Neural crest cell (in vitro differentiated cells): ENCODE measurements around the gene ETV6. TPM values are rescaled to one million over a fixed set of nuclear protein-coding genes. Genes with fewer than 3 reads are reported as not detected.

Source experiments
- DNase-seq: peaks from one replicate; pipeline ENCODE4 v3.0.0; 2021; ENCODE audit warnings: low read depth, mixed read lengths, low spot score
- H3K27ac Mint-ChIP-seq: one replicate; pipeline ENCODE4 v1.8.0; 2021; ENCODE audit warnings: mild to moderate bottlenecking, mixed read lengths; ENCODE audit not compliant: unreplicated experiment
- H3K27me3 Mint-ChIP-seq: 2 replicates; pipeline ENCODE4 v1.8.0; 2021; ENCODE audit warnings: low read depth, mild to moderate bottlenecking, mixed read lengths
- H3K36me3 Mint-ChIP-seq: 2 replicates; pipeline ENCODE4 v1.8.0; 2021; ENCODE audit warnings: low read depth, mild to moderate bottlenecking, mixed read lengths
- H3K4me1 Mint-ChIP-seq: 2 replicates; pipeline ENCODE4 v1.8.0; 2021; ENCODE audit warnings: mixed read lengths
- H3K4me3 Mint-ChIP-seq: one replicate; pipeline ENCODE4 v1.8.0; 2021; ENCODE audit warnings: mild to moderate bottlenecking, mixed read lengths
- H3K9me3 Mint-ChIP-seq: 2 replicates; pipeline ENCODE4 v1.8.0; 2021; ENCODE audit warnings: mixed read lengths
- CTCF ChIP-seq: fragments of 200-600 bp; sonication (generic); conservative IDR thresholded peaks from 2 replicates; pipeline ENCODE4 v1.5.0; 2021; ENCODE audit warnings: antibody characterized with exemption, mild to moderate bottlenecking
- total RNA-seq: library from RNA; stranded (reverse); gene quantifications from 2 replicates; pipeline ENCODE4 v1.2.1, GENCODE V29; 2021

The ETV6 gene
- total RNA-seq, 1 donor from 2014 or later, result 18.7 TPM

GRCh38 chr12:11684393-11684792 lies 34.9 kb downstream of the ETV6 start:
- no peak for DNase-seq
- H3K4me1 Mint-ChIP-seq, result peaks cover 19% of the 10 kb centered on the region
- no peak overlapping the region for H3K27ac Mint-ChIP-seq
- H3K27me3 Mint-ChIP-seq, result no peaks in the 10 kb centered on the region
- no peak overlapping the region for H3K4me3 Mint-ChIP-seq
- no peak for TF ChIP-seq CTCF
- H3K9me3 Mint-ChIP-seq, result no peaks in the 10 kb centered on the region
- H3K36me3 Mint-ChIP-seq, result peaks cover 2% of the 10 kb centered on the region

GRCh38 chr12:11684811-11685210 lies 35.3 kb downstream of the ETV6 start:
- Mint-ChIP-seq H3K9me3 (no peaks in the 10 kb centered on the region), H3K4me1 (peaks cover 19% of the 10 kb centered on the region), H3K4me3 (no peak overlapping the region), H3K36me3 (peaks cover 2% of the 10 kb centered on the region), H3K27ac (no peak overlapping the region), H3K27me3 (no peaks in the 10 kb centered on the region)
- no peak for TF ChIP-seq CTCF
- no peak for DNase-seq

- no peak for DNase-seq
- no peak for TF ChIP-seq CTCF
- peak overlapping the region; percentile 20 for H3K27ac Mint-ChIP-seq
- H3K27me3 Mint-ChIP-seq, result no peaks in the 10 kb centered on the region
- H3K4me1 Mint-ChIP-seq, result peaks cover 19% of the 10 kb centered on the region
- H3K4me3 Mint-ChIP-seq, result no peak overlapping the region
- peaks cover 2% of the 10 kb centered on the region for H3K36me3 Mint-ChIP-seq
- H3K9me3 Mint-ChIP-seq, result no peaks in the 10 kb centered on the region
Measured at GRCh38 chr12:11685316-11685715, 35.8 kb downstream of the ETV6 start.

GRCh38 chr12:11685716-11686115 lies 36.2 kb downstream of the ETV6 start:
- TF ChIP-seq CTCF, result no peak
- DNase-seq, result no peak
- Mint-ChIP-seq H3K9me3 (no peaks in the 10 kb centered on the region), H3K27ac (peak overlapping the region; percentile 20), H3K27me3 (no peaks in the 10 kb centered on the region), H3K4me3 (no peak overlapping the region), H3K4me1 (peaks cover 19% of the 10 kb centered on the region), H3K36me3 (peaks cover 2% of the 10 kb centered on the region)

GRCh38 chr12:11686120-11686519 lies 36.6 kb downstream of the ETV6 start:
- no peak overlapping the region for H3K27ac Mint-ChIP-seq
- TF ChIP-seq CTCF, result no peak
- DNase-seq, result no peak
- H3K4me3 Mint-ChIP-seq, result no peak overlapping the region
- H3K36me3 Mint-ChIP-seq, result peaks cover 4% of the 10 kb centered on the region
- peaks cover 22% of the 10 kb centered on the region for H3K4me1 Mint-ChIP-seq
- no peaks in the 10 kb centered on the region for H3K9me3 Mint-ChIP-seq
- H3K27me3 Mint-ChIP-seq, result no peaks in the 10 kb centered on the region

- Mint-ChIP-seq H3K4me1 (peaks cover 28% of the 10 kb centered on the region), H3K9me3 (no peaks in the 10 kb centered on the region), H3K27ac (no peak overlapping the region), H3K4me3 (no peak overlapping the region), H3K36me3 (peaks cover 5% of the 10 kb centered on the region), H3K27me3 (no peaks in the 10 kb centered on the region)
- no peak for DNase-seq
- no peak for TF ChIP-seq CTCF
Measured at GRCh38 chr12:11687528-11687927, 38.1 kb downstream of the ETV6 start.
